Gastroesophageal sphincter (tissue), 4 donors: Measurements from ENCODE around the gene LDB2. TPM values are rescaled to one million over a fixed set of nuclear protein-coding genes. Genes with fewer than 3 reads are reported as not detected.

Source experiments
- ATAC-seq: fragments of 150-250 bp; one replicate; pipeline ENCODE4 v1.9.1; 2016; ENCODE audit warnings: mild to moderate bottlenecking, moderate library complexity
- H3K27ac ChIP-seq, 4 donors: fragments of 200-600 bp; sonication (generic) in 3 of 4; 1 replicate in 3 of 4; 2 replicates in 1 of 4; pipeline ENCODE4 v1.5.1; 2016 to 2019
- H3K27me3 ChIP-seq: fragments of 200-600 bp; sonication (generic); one replicate; pipeline ENCODE4 v1.5.1; 2019
- H3K36me3 ChIP-seq, 2 donors: fragments of 200-600 bp; sonication (generic); one replicate each; pipeline ENCODE4 v1.5.1; 2019; ENCODE audit warnings: control low read depth in 1 of 2
- H3K4me1 ChIP-seq, 3 donors: fragments of 200-600 bp; sonication (generic); 1 replicate in 2 of 3; 2 replicates in 1 of 3; pipeline ENCODE4 v1.5.1; 2016 to 2019; ENCODE audit warnings: control low read depth in 2 of 3
- H3K4me3 ChIP-seq, 2 donors: fragments of 200-600 bp; sonication (generic); one replicate each; pipeline ENCODE4 v1.5.1; 2019; ENCODE audit warnings: mild to moderate bottlenecking in 1 of 2, moderate library complexity in 1 of 2
- H3K9me3 ChIP-seq, 3 donors: fragments of 200-600 bp; sonication (generic); one replicate each; pipeline ENCODE4 v1.5.1; 2017 to 2019; ENCODE audit warnings: control low read depth in 2 of 3
- CTCF ChIP-seq, 4 experiments: fragments of 200-600 bp in 2 of 4; fragments of 450-650 bp in 2 of 4; sonication (generic) in 1 of 4; IDR thresholded peaks; one replicate each; pipeline ENCODE4 v1.5.1; 2017 to 2019; ENCODE audit warnings: antibody characterized with exemption in 4 of 4, mild to moderate bottlenecking in 2 of 4, moderate library complexity in 2 of 4
- EP300 ChIP-seq: sonication (generic); formaldehyde crosslinking; IDR thresholded peaks from one replicate; pipeline ENCODE4 v1.6.1; 2017; ENCODE audit warnings: antibody characterized with exemption, mild to moderate bottlenecking
- POLR2A ChIP-seq, 2 donors: fragments of 450-650 bp; IDR thresholded peaks; one replicate each; pipeline ENCODE4 v1.6.1; 2017; ENCODE audit warnings: antibody characterized with exemption in 2 of 2, mild to moderate bottlenecking in 2 of 2, moderate library complexity in 1 of 2
- POLR2AphosphoS5 ChIP-seq: sonication (generic); formaldehyde crosslinking; IDR thresholded peaks from one replicate; pipeline ENCODE4 v1.6.1; 2017; ENCODE audit warnings: antibody characterized with exemption
- WGBS, 2 donors: methylation state at CpG; one replicate each; pipeline ENCODE4 v1.1.5; 2018; ENCODE audit warnings: low coverage in 1 of 2; 5-methylcytosine and 5-hydroxymethylcytosine counted together
- total RNA-seq, 4 donors: library from RNA; depleted of rRNA; stranded (reverse); fragments of >200 nt; gene quantifications; one replicate each; pipeline ENCODE4 v1.1.0, GENCODE V29; 2016

The LDB2 gene
- total RNA-seq, 4 donors from 2014 or later: 23.6 to 29.6 (median 28.3) TPM

DNA sequence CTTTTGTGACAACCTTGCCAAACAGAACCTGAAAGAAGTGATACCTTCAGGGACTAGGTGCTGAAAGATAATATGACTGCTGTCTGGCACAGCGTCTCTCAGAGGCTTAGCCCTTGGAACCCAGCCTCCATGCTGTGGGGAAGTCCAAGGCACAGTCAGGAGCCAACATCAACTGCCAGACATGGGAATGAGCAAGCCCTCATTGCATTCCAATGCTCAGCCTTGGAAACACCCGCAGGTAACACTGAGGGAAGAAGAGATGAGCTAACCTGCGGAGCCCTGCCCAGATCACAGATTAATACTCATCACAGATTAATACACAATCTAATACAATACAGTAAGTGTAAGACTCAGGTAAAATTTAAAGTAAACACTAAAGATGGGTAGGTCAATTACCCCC lies 31.5 kb downstream of the LDB2 start:
- Histone ChIP-seq H3K9me3 (no peaks in the 10 kb centered on the region), H3K27ac (no peak overlapping the region), H3K36me3 (no peaks in the 10 kb centered on the region), H3K4me3 (no peak overlapping the region), H3K4me1 (no peaks in the 10 kb centered on the region), H3K27me3 (no peaks in the 10 kb centered on the region)
- TF ChIP-seq EP300: no peak
- no peak for TF ChIP-seq POLR2AphosphoS5
- no peak for TF ChIP-seq POLR2A (IDR thresholded peaks at IDR 0.05)
- TF ChIP-seq CTCF (IDR thresholded peaks at IDR 0.05): no peak
- WGBS, 2 donors: 94 to 100% methylated on average over 1 to 2 of the region's 3 CpGs
- ATAC-seq: no peak

DNA sequence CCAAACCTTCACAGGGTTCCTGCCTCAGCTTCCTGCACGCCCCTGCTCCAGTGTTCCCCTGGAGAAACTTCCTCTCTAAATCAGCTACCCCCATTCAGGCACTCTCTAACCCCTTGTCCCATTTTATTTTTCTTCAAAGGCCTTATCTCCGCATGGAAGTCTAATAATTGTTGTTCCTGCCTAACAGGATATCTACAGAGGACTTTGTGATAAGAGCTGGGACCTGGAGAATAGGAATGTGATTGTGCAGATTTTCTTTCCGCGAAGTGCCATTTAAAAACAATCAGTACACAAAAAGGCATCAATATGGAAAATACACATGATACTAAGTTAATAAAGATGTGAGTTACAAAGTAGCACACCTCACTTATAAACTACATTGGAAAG lies 32.6 kb downstream of the LDB2 start:
- no peak overlapping the region for H3K27ac ChIP-seq
- no peak for ATAC-seq

GRCh38 chr4:16865209-16865896 lies 33.1 kb downstream of the LDB2 start:
- 79% methylated on average over 7 of the region's 7 CpGs; no CpG with 5 or more reads in 1 of the 2 donors for WGBS, 2 donors
- H3K27me3 ChIP-seq: no peaks in the 10 kb centered on the region
- H3K27ac ChIP-seq: peak overlapping the region in 1 of 4 donors; percentile 36
- ATAC-seq: no peak
- H3K4me1 ChIP-seq: no peaks in the 10 kb centered on the region
- H3K4me3 ChIP-seq: no peak overlapping the region
- H3K9me3 ChIP-seq: no peaks in the 10 kb centered on the region
- no peak for TF ChIP-seq POLR2A (IDR thresholded peaks at IDR 0.05)
- no peak for TF ChIP-seq EP300
- no peak for TF ChIP-seq POLR2AphosphoS5
- no peak for TF ChIP-seq CTCF (IDR thresholded peaks at IDR 0.05)
- no peaks in the 10 kb centered on the region for H3K36me3 ChIP-seq

More for the DNA sequence above, 32.6 kb downstream of the LDB2 start:
- no peaks in the 10 kb centered on the region for H3K4me1 ChIP-seq
- H3K9me3 ChIP-seq: no peaks in the 10 kb centered on the region
- WGBS, 2 donors: 62 to 80% methylated on average over 2 to 4 of the region's 4 CpGs
- no peaks in the 10 kb centered on the region for H3K27me3 ChIP-seq
- no peak overlapping the region for H3K4me3 ChIP-seq
- TF ChIP-seq CTCF (IDR thresholded peaks at IDR 0.05): no peak
- no peak for TF ChIP-seq POLR2A (IDR thresholded peaks at IDR 0.05)
- no peak for TF ChIP-seq POLR2AphosphoS5
- no peak for TF ChIP-seq EP300
- H3K36me3 ChIP-seq: no peaks in the 10 kb centered on the region

GRCh38 chr4:16864199-16864598 lies 34.2 kb downstream of the LDB2 start:
- H3K27ac ChIP-seq: no peak overlapping the region
- no peak for ATAC-seq
- no peaks in the 10 kb centered on the region for H3K36me3 ChIP-seq
- H3K27me3 ChIP-seq: no peaks in the 10 kb centered on the region
- TF ChIP-seq CTCF (IDR thresholded peaks at IDR 0.05): no peak
- TF ChIP-seq POLR2A (IDR thresholded peaks at IDR 0.05): no peak
- TF ChIP-seq EP300: no peak
- no peak for TF ChIP-seq POLR2AphosphoS5
- WGBS, 2 donors: 53 to 69% methylated on average over 2 of the region's 2 CpGs
- H3K9me3 ChIP-seq: no peaks in the 10 kb centered on the region
- H3K4me3 ChIP-seq: no peak overlapping the region
- H3K4me1 ChIP-seq: no peaks in the 10 kb centered on the region

DNA sequence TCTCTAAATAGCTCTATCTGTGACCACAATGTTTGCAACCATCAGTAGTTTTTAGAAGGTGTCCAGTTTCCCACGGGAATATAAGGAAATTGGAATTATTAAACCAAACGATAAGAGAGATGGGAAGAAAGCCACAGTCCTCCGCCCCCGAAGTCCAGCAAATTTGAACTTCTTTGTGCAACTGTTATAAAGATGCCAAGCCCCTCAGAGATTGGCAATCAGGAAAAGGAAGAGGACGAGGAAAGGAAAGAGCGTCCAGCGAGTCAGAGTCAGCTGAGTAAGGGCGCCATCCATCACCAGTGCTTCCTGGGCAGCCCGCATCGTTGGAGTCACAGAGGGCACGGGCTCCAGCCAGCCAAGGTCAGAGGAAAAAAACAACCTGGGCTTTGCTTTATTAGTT lies 35.7 kb downstream of the LDB2 start:
- no peak for ATAC-seq

More for the DNA sequence above, 35.7 kb downstream of the LDB2 start:
- TF ChIP-seq CTCF (IDR thresholded peaks at IDR 0.05) (no peak), POLR2A (IDR thresholded peaks at IDR 0.05) (no peak), POLR2AphosphoS5 (no peak), EP300 (no peak)
- H3K4me1 ChIP-seq: no peaks in the 10 kb centered on the region
- no peaks in the 10 kb centered on the region for H3K9me3 ChIP-seq
- no peak overlapping the region for H3K27ac ChIP-seq
- no peaks in the 10 kb centered on the region for H3K36me3 ChIP-seq
- H3K27me3 ChIP-seq: no peaks in the 10 kb centered on the region
- 48 to 80% methylated on average over 8 to 11 of the region's 11 CpGs for WGBS, 2 donors
- no peak overlapping the region for H3K4me3 ChIP-seq
